ENCODE measurements around the gene NUDT10. TPM values are rescaled to one million over a fixed set of nuclear protein-coding genes. Genes with fewer than 3 reads are reported as not detected.

NUDT10 gene
- total and polyA plus RNA-seq, 4 donors = 0.95 to 2.4 (median 1.2) TPM

- H3K36me3 ChIP-seq (ENCODE audit: control insufficient read depth in 4 of 4, insufficient read depth in 3 of 4, low read depth in 1 of 4, low read length in 3 of 4) = no peaks in the 10 kb centered on the region
- no peak overlapping the region for H3K27ac ChIP-seq (ENCODE audit: low read depth in 1 of 2, low read length in 2 of 2)
- no peak overlapping the region for H3K9ac ChIP-seq (ENCODE audit: low read depth in 1 of 2, low read length in 2 of 2)
- 45% methylated on average over 3 of the region's 3 CpGs for WGBS
- H3K9me3 ChIP-seq (ENCODE audit: control insufficient read depth in 4 of 4, low read length in 3 of 4) = no peaks in the 10 kb centered on the region
- no peaks in the 10 kb centered on the region for H3K27me3 ChIP-seq (ENCODE audit: control insufficient read depth in 4 of 4, insufficient read depth in 4 of 4, low read length in 3 of 4)
- no peak for DNase-seq (ENCODE audit: low spot score)
- H3K4me3 ChIP-seq (ENCODE audit: low read depth in 1 of 3, low read length in 3 of 3) = no peak overlapping the region
- no peak for TF ChIP-seq RAD21 (IDR thresholded peaks at IDR 0.05)
- TF ChIP-seq HNF4A (conservative IDR thresholded peaks at IDR 0.05) = no peak
- H3K4me1 ChIP-seq (ENCODE audit: control insufficient read depth in 4 of 4, insufficient read depth in 4 of 4, low read length in 3 of 4) = no peaks in the 10 kb centered on the region
These were observed 40.2 kb upstream of the NUDT10 start for GRCh38 chrX:51292421-51292820.

DNA sequence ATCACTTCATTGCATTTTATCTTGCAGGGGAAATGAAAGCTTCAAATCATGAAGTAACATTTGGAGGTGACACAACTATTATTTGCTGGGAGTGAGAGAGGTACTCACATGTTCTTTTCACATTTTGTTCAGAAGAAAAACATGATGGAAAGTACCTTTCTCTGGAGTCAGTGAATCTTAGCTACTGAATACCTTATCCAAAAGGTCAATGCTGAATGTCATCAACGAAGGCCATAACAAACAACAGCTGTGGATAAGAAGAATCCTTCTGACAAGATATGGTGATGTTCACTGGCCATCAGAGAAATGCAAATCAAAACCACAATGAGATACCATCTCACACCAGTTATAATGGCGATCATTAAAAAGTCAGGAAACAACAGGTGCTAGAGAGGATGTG is 36.5 kb upstream of the NUDT10 start:
- Histone ChIP-seq H3K27me3 (ENCODE audit: control insufficient read depth in 4 of 4, insufficient read depth in 4 of 4, low read length in 3 of 4) (peaks cover 0 to 2% (median 0%) of the 10 kb centered on the region in 4 donors), H3K4me1 (ENCODE audit: control insufficient read depth in 4 of 4, insufficient read depth in 4 of 4, low read length in 3 of 4) (no peaks in the 10 kb centered on the region), H3K9me3 (ENCODE audit: control insufficient read depth in 4 of 4, low read length in 3 of 4) (no peaks in the 10 kb centered on the region), H3K36me3 (ENCODE audit: control insufficient read depth in 4 of 4, insufficient read depth in 3 of 4, low read depth in 1 of 4, low read length in 3 of 4) (no peaks in the 10 kb centered on the region), H3K9ac (ENCODE audit: low read depth in 1 of 2, low read length in 2 of 2) (no peak overlapping the region), H3K4me3 (ENCODE audit: low read depth in 1 of 3, low read length in 3 of 3) (no peak overlapping the region), H3K27ac (ENCODE audit: low read depth in 1 of 2, low read length in 2 of 2) (no peak overlapping the region)
- TF ChIP-seq ATF3 (IDR thresholded peaks at IDR 0.05) (no peak), FOXA1 (IDR thresholded peaks at IDR 0.05) (no peak), YY1 (IDR thresholded peaks at IDR 0.05) (no peak), GABPA (IDR thresholded peaks at IDR 0.05 in 1 of 2, conservative IDR thresholded peaks at IDR 0.05 in 1 of 2) (no peak), RXRA (IDR thresholded peaks at IDR 0.05) (no peak), FOXA2 (IDR thresholded peaks at IDR 0.05) (no peak), EGR1 (IDR thresholded peaks at IDR 0.05; ENCODE audit: low read depth in 2 of 2) (no peak), NR2F2 (IDR thresholded peaks at IDR 0.05) (no peak), TAF1 (conservative IDR thresholded peaks at IDR 0.05) (no peak)
- TF ChIP-seq, protein P1, sequence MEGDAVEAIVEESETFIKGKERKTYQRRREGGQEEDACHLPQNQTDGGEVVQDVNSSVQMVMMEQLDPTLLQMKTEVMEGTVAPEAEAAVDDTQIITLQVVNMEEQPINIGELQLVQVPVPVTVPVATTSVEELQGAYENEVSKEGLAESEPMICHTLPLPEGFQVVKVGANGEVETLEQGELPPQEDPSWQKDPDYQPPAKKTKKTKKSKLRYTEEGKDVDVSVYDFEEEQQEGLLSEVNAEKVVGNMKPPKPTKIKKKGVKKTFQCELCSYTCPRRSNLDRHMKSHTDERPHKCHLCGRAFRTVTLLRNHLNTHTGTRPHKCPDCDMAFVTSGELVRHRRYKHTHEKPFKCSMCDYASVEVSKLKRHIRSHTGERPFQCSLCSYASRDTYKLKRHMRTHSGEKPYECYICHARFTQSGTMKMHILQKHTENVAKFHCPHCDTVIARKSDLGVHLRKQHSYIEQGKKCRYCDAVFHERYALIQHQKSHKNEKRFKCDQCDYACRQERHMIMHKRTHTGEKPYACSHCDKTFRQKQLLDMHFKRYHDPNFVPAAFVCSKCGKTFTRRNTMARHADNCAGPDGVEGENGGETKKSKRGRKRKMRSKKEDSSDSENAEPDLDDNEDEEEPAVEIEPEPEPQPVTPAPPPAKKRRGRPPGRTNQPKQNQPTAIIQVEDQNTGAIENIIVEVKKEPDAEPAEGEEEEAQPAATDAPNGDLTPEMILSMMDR (IDR thresholded peaks at IDR 0.05; ENCODE audit: low read depth, low read length, missing input control) = no peak
- no peak for DNase-seq (ENCODE audit: low spot score)
- 93% methylated on average over 2 of the region's 2 CpGs for WGBS

- Histone ChIP-seq H3K36me3 (ENCODE audit: control insufficient read depth in 4 of 4, insufficient read depth in 3 of 4, low read depth in 1 of 4, low read length in 3 of 4) (no peaks in the 10 kb centered on the region), H3K27ac (ENCODE audit: low read depth in 1 of 2, low read length in 2 of 2) (no peak overlapping the region), H3K4me3 (ENCODE audit: low read depth in 1 of 3, low read length in 3 of 3) (no peak overlapping the region), H3K9ac (ENCODE audit: low read depth in 1 of 2, low read length in 2 of 2) (no peak overlapping the region), H3K9me3 (ENCODE audit: control insufficient read depth in 4 of 4, low read length in 3 of 4) (no peaks in the 10 kb centered on the region), H3K27me3 (ENCODE audit: control insufficient read depth in 4 of 4, insufficient read depth in 4 of 4, low read length in 3 of 4) (no peaks in the 10 kb centered on the region), H3K4me1 (ENCODE audit: control insufficient read depth in 4 of 4, insufficient read depth in 4 of 4, low read length in 3 of 4) (no peaks in the 10 kb centered on the region)
- TF ChIP-seq FOXA1 (IDR thresholded peaks at IDR 0.05) (no peak), ATF3 (IDR thresholded peaks at IDR 0.05) (no peak), REST (IDR thresholded peaks at IDR 0.05) (no peak), RAD21 (IDR thresholded peaks at IDR 0.05) (no peak), GABPA (IDR thresholded peaks at IDR 0.05 in 1 of 2, conservative IDR thresholded peaks at IDR 0.05 in 1 of 2) (no peak), NR2F2 (IDR thresholded peaks at IDR 0.05) (no peak), FOXA2 (IDR thresholded peaks at IDR 0.05) (no peak), JUND (IDR thresholded peaks at IDR 0.05) (no peak), HNF4A (conservative IDR thresholded peaks at IDR 0.05) (no peak)
- TF ChIP-seq, protein P1 (IDR thresholded peaks at IDR 0.05; ENCODE audit: low read depth, low read length, missing input control) = no peak
- WGBS = 86% methylated on average over 1 of the region's 1 CpG
- DNase-seq (ENCODE audit: low spot score) = no peak
These were observed 16.4 kb upstream of the NUDT10 start for GRCh38 chrX:51316271-51316670.

Data from liver (tissue), 9 donors.